ENCODE measurements around the gene POU2AF3.
"Not testable (repeated sequence)": the region's sequence is repeated elsewhere in the genome, so short reads cannot be mapped to it uniquely, and the experiment has no call there.

Gene POU2AF3

GRCh38 chr11:111301004-111301841 lies 2.9 kb downstream of the POU2AF3 start:
- no peak for DNase-seq

- DNase-seq, result no peak
These were observed 3.4 kb downstream of the POU2AF3 start for GRCh38 chr11:111301842-111302118.

- DNase-seq, result peak; percentile 87 to 88
These were observed 4.0 kb downstream of the POU2AF3 start for GRCh38 chr11:111302298-111302697.

GRCh38 chr11:111303461-111303860 lies 5.1 kb downstream of the POU2AF3 start:
- peak; percentile 99 to 100 for DNase-seq

- DNase-seq, result no peak
These were observed 6.9 kb downstream of the POU2AF3 start for GRCh38 chr11:111305162-111305802.

- no peak for DNase-seq
These were observed 7.5 kb downstream of the POU2AF3 start for GRCh38 chr11:111305876-111306275.

- no peak for DNase-seq
These were observed 8.0 kb downstream of the POU2AF3 start for GRCh38 chr11:111306321-111306720.

- DNase-seq, result peak; percentile 84 to 86
These were observed 9.2 kb downstream of the POU2AF3 start for GRCh38 chr11:111307472-111308108.

GRCh38 chr11:111308140-111308539 lies 9.8 kb downstream of the POU2AF3 start:
- peak; percentile 95 to 98 for DNase-seq

- DNase-seq, result no peak
These were observed 11.0 kb downstream of the POU2AF3 start for GRCh38 chr11:111309215-111309915.

GRCh38 chr11:111310088-111310487 lies 11.7 kb downstream of the POU2AF3 start:
- DNase-seq, result peak; percentile 99

GRCh38 chr11:111310723-111311122 lies 12.4 kb downstream of the POU2AF3 start:
- DNase-seq, result peak; percentile 65 to 84

GRCh38 chr11:111312076-111312475 lies 13.7 kb downstream of the POU2AF3 start:
- DNase-seq, result no peak

GRCh38 chr11:111319296-111319695 lies 20.9 kb downstream of the POU2AF3 start:
- no peak for DNase-seq

- DNase-seq, result not testable (repeated sequence)
These were observed 21.9 kb downstream of the POU2AF3 start for GRCh38 chr11:111320199-111320598.

GRCh38 chr11:111320728-111321568 lies 22.6 kb downstream of the POU2AF3 start:
- DNase-seq, result no peak

GRCh38 chr11:111322534-111322933 lies 24.2 kb downstream of the POU2AF3 start:
- DNase-seq, result no peak

- DNase-seq, result no peak
These were observed 26.0 kb downstream of the POU2AF3 start for GRCh38 chr11:111324277-111324720.

- DNase-seq, result no peak
These were observed 26.9 kb downstream of the POU2AF3 start for GRCh38 chr11:111325259-111325658.

GRCh38 chr11:111326824-111327223 lies 28.5 kb downstream of the POU2AF3 start:
- no peak for DNase-seq

GRCh38 chr11:111327908-111328624 lies 29.7 kb downstream of the POU2AF3 start:
- DNase-seq, result peak; percentile 98 to 99

Data from NCI-H526 (cell line).